HepG2 (cell line): ENCODE measurements around the gene TMEM222. TPM values are rescaled to one million over a fixed set of nuclear protein-coding genes. Genes with fewer than 3 reads are reported as not detected.

Experiments
- ATAC-seq: fragments of 200-7000 bp; cut with Tn5 transposase; 3 replicates; pipeline ENCODE4 v1.9.1; 2020; ENCODE audit warnings: mild to moderate bottlenecking, moderate library complexity
- BruUV-seq: library from RNA; stranded (reverse); fragments of 400-500 nt; replicated peaks from 2 replicates; lab custom pipeline; 2021; lab: Mats Ljungman, UMichigan
- CTCF ChIA-PET: fragments of 300-600 bp; formaldehyde crosslinking; extraction: SDS; loops from one replicate; lab custom pipeline; 2021; ENCODE audit warnings: low total read pairs, inconsistent platforms, low intra/inter-chr PET ratio; lab: Yijun Ruan, JAX
- POLR2A ChIA-PET: fragments of 350-600 bp; sonication (Branson Sonifier 250); formaldehyde crosslinking; loops from one replicate; lab custom pipeline; 2020; ENCODE audit warnings: antibody characterized with exemption, inconsistent platforms; lab: Yijun Ruan, JAX
- DNase-seq: peaks from one replicate; pipeline ENCODE4 v3.0.0-alpha.2; 2015; ENCODE audit warnings: low spot score
- FAIRE-seq: peaks from 3 replicates; lab custom pipeline; 2011; peaks lifted over from hg19 to GRCh38; lab: Jason Lieb, UNC
- H2AFZ ChIP-seq: one replicate; pipeline ENCODE4 v1.6.1; 2011; ENCODE audit warnings: low read length, inconsistent platforms
- H3K27ac ChIP-seq: fragments of 300-600 bp; 3 replicates; pipeline ENCODE4 v1.8.0; 2011; ENCODE audit warnings: mixed run types, mild to moderate bottlenecking, mixed read lengths, low read length, inconsistent platforms; ENCODE audit not compliant: insufficient read depth; ENCODE audit errors: extremely low read length
- H3K27me3 ChIP-seq, 2 experiments: fragments of 200-600 bp in 1 of 2; 2 replicates in 1 of 2; 3 replicates in 1 of 2; pipeline versions ENCODE4 v1.6.0 to v1.8.0; 2011; ENCODE audit warnings: low read length in 2 of 2, mild to moderate bottlenecking in 2 of 2, moderate library complexity in 2 of 2, inconsistent platforms in 1 of 2; ENCODE audit not compliant: insufficient read depth in 2 of 2, control insufficient read depth in 1 of 2
- H3K36me3 ChIP-seq, 2 experiments: fragments of 200-600 bp in 1 of 2; replicated peaks in 1 of 2; 2 replicates in 1 of 2; 3 replicates in 1 of 2; pipeline versions ENCODE4 v1.5.1 to v1.8.0; 2011; ENCODE audit warnings: low read length in 2 of 2, inconsistent platforms in 1 of 2; ENCODE audit not compliant: insufficient read depth in 2 of 2, control insufficient read depth in 1 of 2
- H3K4me1 ChIP-seq: 2 replicates; pipeline ENCODE4 v1.5.1; 2012; ENCODE audit warnings: low read length, inconsistent platforms; ENCODE audit not compliant: insufficient read depth
- H3K4me2 ChIP-seq: 2 replicates; pipeline ENCODE4 v1.6.0; 2011; ENCODE audit warnings: low read depth, low read length, inconsistent platforms
- H3K4me3 ChIP-seq, 3 experiments: fragments of 200-600 bp in 1 of 3; sonication (generic), shearing (Covaris generic) in 1 of 3; replicated peaks in 1 of 3; 2 replicates each; pipeline ENCODE4 v1.5.1; 2011 to 2016; ENCODE audit warnings: low read length in 3 of 3, inconsistent platforms in 2 of 3, low read depth in 2 of 3, mild to moderate bottlenecking in 2 of 3, control low read depth in 1 of 3, mixed read lengths in 1 of 3; ENCODE audit not compliant: insufficient read depth in 1 of 3
- H3K79me2 ChIP-seq: one replicate; pipeline ENCODE4 v1.6.1; 2011; ENCODE audit warnings: low read length, inconsistent platforms; ENCODE audit not compliant: insufficient read depth
- H3K9ac ChIP-seq: 2 replicates; pipeline ENCODE4 v1.6.0; 2011; ENCODE audit warnings: mild to moderate bottlenecking, low read depth, low read length, inconsistent platforms; ENCODE audit not compliant: insufficient read depth
- H3K9me3 ChIP-seq: 2 replicates; pipeline ENCODE4 v1.5.1; 2012; ENCODE audit warnings: mild to moderate bottlenecking, low read length
- H4K20me1 ChIP-seq: 2 replicates; pipeline ENCODE4 v1.6.0; 2011; ENCODE audit warnings: inconsistent platforms, mild to moderate bottlenecking, low read length, moderate library complexity; ENCODE audit not compliant: insufficient read depth
- CCAR2 ChIP-seq: fragments of 200-400 bp; formaldehyde crosslinking; optimal IDR thresholded peaks from 2 replicates; pipeline ENCODE3; 2018; ENCODE audit warnings: low read depth, mild to moderate bottlenecking, low read length, moderate library complexity
- CREM ChIP-seq, 2 experiments: sonication (generic) in 1 of 2; formaldehyde crosslinking in 1 of 2; IDR thresholded peaks; 2 replicates each; pipeline versions ENCODE4 v1.4.0 to v1.6.1; 2016 to 2020; ENCODE audit warnings: antibody characterized with exemption in 1 of 2, mild to moderate bottlenecking in 1 of 2, missing genetic modification reagents in 1 of 2
- GLI4 ChIP-seq: sonication (generic); formaldehyde crosslinking; IDR thresholded peaks from 2 replicates; pipeline ENCODE4 v1.5.1; 2020; ENCODE audit warnings: missing genetic modification reagents, mild to moderate bottlenecking, moderate library complexity, borderline replicate concordance
- GTF3A ChIP-seq: sonication (generic); formaldehyde crosslinking; conservative IDR thresholded peaks from 2 replicates; pipeline ENCODE4 v1.4.0; 2020; ENCODE audit warnings: mild to moderate bottlenecking, missing genetic modification reagents
- HINFP ChIP-seq: sonication (generic); formaldehyde crosslinking; IDR thresholded peaks from 2 replicates; pipeline ENCODE4 v1.4.0; 2020; ENCODE audit warnings: low read depth, mild to moderate bottlenecking, missing genetic modification reagents
- HOXA3 ChIP-seq: sonication (generic); formaldehyde crosslinking; IDR thresholded peaks from 2 replicates; pipeline ENCODE4 v1.5.0; 2020; ENCODE audit warnings: missing genetic modification reagents
- MIER2 ChIP-seq: IDR thresholded peaks from 2 replicates; pipeline ENCODE4 v1.6.1; 2016; ENCODE audit warnings: missing biosample characterization, missing genetic modification reagents
- MXI1 ChIP-seq: IDR thresholded peaks from 3 replicates; pipeline ENCODE4 v1.6.1; 2012; ENCODE audit warnings: low read depth, low read length, inconsistent platforms, borderline replicate concordance
- NCOA5 ChIP-seq: sonication (generic); formaldehyde crosslinking; IDR thresholded peaks from 2 replicates; pipeline ENCODE4 v1.4.0; 2020; ENCODE audit warnings: missing genetic modification reagents
- NFE2L2 ChIP-seq: fragments of 150-350 bp; IDR thresholded peaks from 2 replicates; pipeline ENCODE4 v1.6.1; 2014; ENCODE audit warnings: low read length
- PHF8 ChIP-seq: sonication (generic); formaldehyde crosslinking; IDR thresholded peaks from 2 replicates; pipeline ENCODE4 v1.5.0; 2020; ENCODE audit warnings: missing genetic modification reagents
- RFXAP ChIP-seq: sonication (generic); formaldehyde crosslinking; IDR thresholded peaks from 2 replicates; pipeline ENCODE4 v1.4.0; 2020; ENCODE audit warnings: missing genetic modification reagents, borderline replicate concordance
- SIN3B ChIP-seq: fragments of 150-350 bp; IDR thresholded peaks from 2 replicates; pipeline ENCODE4 v1.6.1; 2014; ENCODE audit warnings: low read length
- SMYD3 ChIP-seq: sonication (generic); formaldehyde crosslinking; IDR thresholded peaks from 2 replicates; pipeline ENCODE4 v1.8.1; 2023; ENCODE audit warnings: mild to moderate bottlenecking, missing genetic modification reagents
- SPEN ChIP-seq: sonication (generic); formaldehyde crosslinking; IDR thresholded peaks from 2 replicates; pipeline ENCODE4 v1.5.1; 2020; ENCODE audit warnings: low read depth, mild to moderate bottlenecking, missing genetic modification reagents
- ZFP36L1 ChIP-seq: sonication (generic); formaldehyde crosslinking; IDR thresholded peaks from 2 replicates; pipeline ENCODE4 v1.8.0; 2022; ENCODE audit warnings: mild to moderate bottlenecking, missing genetic modification reagents, moderate library complexity
- ZNF207 ChIP-seq: fragments of 450-650 bp; IDR thresholded peaks from 2 replicates; pipeline ENCODE4 v1.6.1; 2016; ENCODE audit warnings: antibody characterized with exemption, borderline replicate concordance
- ZNF451 ChIP-seq: sonication (generic); formaldehyde crosslinking; IDR thresholded peaks from 2 replicates; pipeline ENCODE4 v1.5.0; 2020; ENCODE audit warnings: mild to moderate bottlenecking, missing genetic modification reagents
- ZNF572 ChIP-seq: sonication (generic); formaldehyde crosslinking; IDR thresholded peaks from 2 replicates; pipeline ENCODE4 v1.5.1; 2020; ENCODE audit warnings: mild to moderate bottlenecking, missing genetic modification reagents
- ZNF644 ChIP-seq: IDR thresholded peaks from 2 replicates; pipeline ENCODE4 v1.6.1; 2016; ENCODE audit warnings: low read depth
- ZNF691 ChIP-seq: sonication (generic); formaldehyde crosslinking; IDR thresholded peaks from 2 replicates; pipeline ENCODE4 v1.4.0; 2020; ENCODE audit warnings: missing genetic modification reagents, low read depth, mild to moderate bottlenecking, borderline replicate concordance
- ZNF777 ChIP-seq: sonication (generic); formaldehyde crosslinking; IDR thresholded peaks from 2 replicates; pipeline ENCODE4 v1.4.0; 2020; ENCODE audit warnings: missing genetic modification reagents
- WGBS: methylation state at CpG from one replicate; pipeline ENCODE4 v1.1.6; 2017; ENCODE audit warnings: low lambda C conversion rate; 5-methylcytosine and 5-hydroxymethylcytosine counted together
- in situ Hi-C: cut with HindIII; loops from 2 replicates; pipeline ENCODE4 v1.10.0; 2017; ENCODE audit warnings: low pct_unique_long_range_greater_than_20kb; ENCODE audit not compliant: extremely low pct_ligation_motif_present
- intact Hi-C: fragments of 100-400 bp; cut with micrococcal nuclease; formaldehyde crosslinking; loops from one replicate; pipeline ENCODE4 v1.10.0; 2022; ENCODE audit not compliant: unreplicated experiment
- polyA plus RNA-seq, 8 experiments: library from polyadenylated mRNA; depleted of rRNA in 3 of 8; stranded (reverse) in 7 of 8; unstranded in 1 of 8; fragments of >200 nt; fragmentation: Illumina TruSeq in 4 of 8; extraction: Trizol in 4 of 8; gene quantifications; 2 replicates each; pipeline versions ENCODE4 v1.2.1 to v1.2.3, GENCODE V29; 2011 to 2016; ENCODE audit warnings: low read depth in 4 of 8, missing spikeins in 1 of 8, mixed read lengths in 1 of 8; ENCODE audit not compliant: insufficient read depth in 1 of 8
- total RNA-seq, 5 experiments: library from RNA; depleted of rRNA; stranded (reverse); fragments of >200 nt; fragmentation: Illumina TruSeq; extraction: Trizol; gene quantifications; 2 replicates each; pipeline ENCODE4 v1.2.3, GENCODE V29; 2016; ENCODE audit warnings: low read depth in 1 of 5

The TMEM222 gene
- total and polyA plus RNA-seq, 2 of the 13 experiments (the other 11 are each of a cell fraction or from before 2014, with no cell fraction given): 22.7 to 29.6 TPM

GRCh38 chr1:27365372-27366112 is 43.6 kb downstream of the TMEM222 start (continued):
- TF ChIP-seq NFE2L2: no peak
- TF ChIP-seq NCOA5 (CRISPR knock-in tag): no peak
- TF ChIP-seq HOXA3 (CRISPR knock-in tag): 0 out of 2 replicates have a peak, but pooled peaks have one; percentile 35
- TF ChIP-seq, all 625 proteins: peak for 36

GRCh38 chr1:27366113-27366410 is 44.1 kb downstream of the TMEM222 start:
- Histone ChIP-seq H3K4me3 (peak overlapping the region; percentile 64 to 84 (median 84); a peak in 5 of 6 replicates), H3K27ac (peak overlapping the region; percentile 33), H3K79me2 (no peaks in the 10 kb centered on the region), H3K4me2 (peak overlapping the region; percentile 84), H4K20me1 (no peaks in the 10 kb centered on the region), H3K9me3 (no peaks in the 10 kb centered on the region), H3K27me3 (peaks cover 2 to 16% of the 10 kb centered on the region in 2 experiments; a peak in 3 of 5 replicates), H2AFZ (no peak overlapping the region), H3K9ac (peak overlapping the region; percentile 66; the same call in 1 of the 2 replicates), H3K4me1 (peaks cover 27% of the 10 kb centered on the region), H3K36me3 (no peaks in the 10 kb centered on the region)
- ChIA-PET CTCF (interaction anchor here (1.1 kb wide), 1 partner anchor 22 kb away, joined by 3 read pairs; no protein-coding TSS in a partner anchor), POLR2A (interaction anchor here (0.6 to 3.2 kb wide), 14 partner anchors 12 to 407 kb away, joined by 3 to 20 read pairs (median 4); partner anchors contain the start of genes FAM76A, IFI6, SLC9A1 and STX12)
- in situ Hi-C loops: no loop called here
- BruUV-seq: no TSS peak
- 3% methylated on average over 10 of the region's 30 CpGs for WGBS
- ATAC-seq (peak; percentile 64), FAIRE-seq (no peak), DNase-seq (peak; percentile 52)
- intact Hi-C loops: no loop called here
- TF ChIP-seq CREM (IDR thresholded peaks at IDR 0.05) (no peak), CREM (CRISPR knock-in tag; IDR thresholded peaks at IDR 0.05) (no peak), ZNF207 (no peak), SMYD3 (CRISPR knock-in tag) (no peak), CCAR2 (no peak), PHF8 (0 out of 2 replicates have a peak, but pooled peaks have one; percentile 23), MXI1 (peak; percentile 49; the same call in 1 of the 3 replicates), ZNF777 (no peak), SPEN (CRISPR knock-in tag) (no peak), MIER2 (CRISPR knock-in tag) (no peak), HINFP (CRISPR knock-in tag) (no peak), ZNF451 (CRISPR knock-in tag) (no peak), GLI4 (CRISPR knock-in tag) (no peak), ZNF572 (CRISPR knock-in tag) (no peak), ZNF644 (no peak), RFXAP (0 out of 2 replicates have a peak, but pooled peaks have one; percentile 40), ZNF691 (CRISPR knock-in tag) (no peak), SIN3B (no peak), ZFP36L1 (CRISPR knock-in tag) (no peak), GTF3A (CRISPR knock-in tag) (no peak)
